CMK (cell line): ENCODE data around the gene GPAT3.
"Not testable (repeated sequence)": the region's sequence is repeated elsewhere in the genome, so short reads cannot be mapped to it uniquely, and the experiment has no call there.

ENCODE experiments used
- DNase-seq: peaks from one replicate; pipeline ENCODE4 v3.0.0-alpha.2; 2010; ENCODE audit warnings: low read depth

The GPAT3 gene

GRCh38 chr4:83552083-83552482 lies 16.2 kb downstream of the GPAT3 start:
- no peak for DNase-seq

DNA sequence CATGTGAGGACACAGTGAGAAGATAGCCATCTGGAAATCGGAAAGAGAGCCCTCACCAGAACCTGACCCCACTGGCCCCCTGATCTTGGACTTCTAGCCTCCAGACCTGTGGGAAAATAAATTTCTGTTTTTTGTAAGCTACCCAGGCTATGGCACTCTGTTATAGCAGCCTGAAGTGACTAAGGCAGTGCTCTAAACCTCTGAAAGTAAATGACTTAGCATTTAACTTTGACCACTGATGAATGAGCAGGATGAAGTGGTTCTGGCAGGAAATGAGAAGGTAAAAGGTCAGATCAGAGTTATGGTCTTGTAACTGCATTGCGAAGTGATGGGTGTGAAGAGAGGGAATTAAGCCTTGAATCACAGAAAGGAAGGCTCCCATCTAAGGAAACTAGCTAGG lies 17.0 kb downstream of the GPAT3 start:
- DNase-seq = no peak

DNA sequence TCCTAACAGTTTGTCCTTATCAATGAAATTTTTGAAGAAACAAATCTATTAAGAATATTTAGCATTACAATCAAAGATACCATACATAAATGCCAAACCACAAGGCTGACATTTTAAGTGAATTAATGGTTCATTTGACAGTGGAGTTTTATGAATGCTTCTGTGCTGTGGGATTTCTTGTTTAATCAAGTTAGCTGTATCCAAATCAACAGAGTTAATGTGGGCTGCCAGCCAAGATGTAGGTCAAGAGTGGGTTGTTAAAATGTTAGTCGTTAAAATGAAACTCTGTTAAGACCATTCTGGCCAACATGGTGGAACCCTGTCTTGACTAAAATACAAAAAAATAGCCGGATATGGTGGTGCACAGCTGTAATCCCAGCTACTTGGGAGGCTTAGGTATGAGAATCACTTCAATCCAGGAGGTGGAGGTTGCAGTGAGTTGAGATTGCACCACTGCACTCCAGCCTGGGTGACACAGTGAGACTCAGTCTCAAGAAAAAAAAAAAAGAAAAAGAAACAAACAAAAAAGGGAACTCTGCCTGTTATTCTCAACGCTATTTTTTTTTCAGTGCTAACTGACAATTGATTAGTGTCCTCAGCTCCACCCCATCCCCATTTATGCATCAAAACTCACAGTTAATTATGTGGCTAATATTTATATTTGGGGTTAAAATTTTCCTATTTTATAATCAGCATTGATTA lies 20.2 kb downstream of the GPAT3 start:
- DNase-seq = no peak

GRCh38 chr4:83556816-83557215 lies 20.9 kb downstream of the GPAT3 start:
- DNase-seq = no peak

DNA sequence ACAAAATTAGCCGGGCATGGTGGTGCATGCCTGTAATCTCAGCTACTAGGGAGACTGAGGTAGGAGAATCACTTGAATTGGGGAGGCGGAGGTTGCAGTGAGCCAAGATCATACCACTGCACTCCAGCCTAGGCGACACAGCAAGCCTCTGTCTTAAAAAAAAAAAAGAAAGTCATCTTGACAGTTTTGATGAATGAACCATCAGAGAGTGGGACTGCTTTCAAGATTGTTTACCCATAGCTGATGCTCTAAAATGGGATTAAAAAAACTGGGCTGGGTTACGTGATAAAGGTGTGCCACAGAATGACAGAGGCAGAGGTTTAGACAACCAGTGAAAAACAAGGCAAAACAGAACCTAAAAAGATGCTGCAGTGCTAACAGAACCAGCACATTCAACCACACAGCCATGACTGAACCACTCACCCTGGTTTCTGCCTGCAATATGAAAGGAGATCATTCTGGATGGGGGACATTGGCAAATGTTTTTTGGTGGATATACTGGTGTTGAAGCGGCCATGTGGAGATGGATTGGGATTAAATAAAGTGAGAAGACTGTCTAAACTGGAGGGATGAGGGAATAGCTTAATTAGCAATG lies 22.2 kb downstream of the GPAT3 start:
- DNase-seq = no peak

GRCh38 chr4:83558680-83559079 lies 22.8 kb downstream of the GPAT3 start:
- DNase-seq = no peak

DNA sequence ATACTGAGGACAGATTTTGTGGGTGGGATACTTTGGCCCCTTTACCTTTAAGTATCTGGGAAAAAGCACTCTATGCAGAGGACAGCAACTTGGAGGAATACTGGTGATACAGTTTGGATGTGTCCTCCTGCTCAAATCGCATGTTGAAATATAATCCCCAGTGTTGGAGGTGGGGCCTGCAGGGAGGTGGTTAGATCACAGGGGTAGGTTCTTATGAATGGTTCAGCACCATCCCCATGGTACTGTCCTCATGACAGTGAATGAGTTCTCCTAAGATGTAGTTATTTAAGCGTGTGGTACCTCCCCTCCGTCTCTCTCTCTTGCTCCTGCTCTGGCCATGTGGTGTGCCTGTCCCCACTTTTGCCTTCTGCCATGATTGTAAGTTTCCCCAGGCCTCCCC lies 24.6 kb downstream of the GPAT3 start:
- DNase-seq = no peak

DNA sequence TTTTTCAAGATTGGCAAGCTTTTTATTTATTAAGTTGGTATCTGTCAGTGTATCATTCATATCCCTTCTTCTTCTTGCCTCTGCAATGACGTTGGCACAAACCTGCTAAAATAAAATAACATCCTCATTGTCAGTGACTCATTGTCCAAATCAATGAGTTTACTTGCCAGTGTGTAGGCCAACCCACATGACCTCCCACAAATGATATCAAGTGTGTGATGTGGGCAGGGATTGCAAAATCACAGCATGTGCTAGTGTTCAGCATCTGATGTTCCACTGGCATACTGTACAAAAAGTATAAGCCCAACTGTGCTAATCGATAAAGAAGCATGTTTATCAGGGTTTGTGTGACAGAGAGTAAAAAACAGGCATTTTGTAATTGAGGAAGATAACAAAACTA lies 25.5 kb downstream of the GPAT3 start:
- DNase-seq = no peak

DNA sequence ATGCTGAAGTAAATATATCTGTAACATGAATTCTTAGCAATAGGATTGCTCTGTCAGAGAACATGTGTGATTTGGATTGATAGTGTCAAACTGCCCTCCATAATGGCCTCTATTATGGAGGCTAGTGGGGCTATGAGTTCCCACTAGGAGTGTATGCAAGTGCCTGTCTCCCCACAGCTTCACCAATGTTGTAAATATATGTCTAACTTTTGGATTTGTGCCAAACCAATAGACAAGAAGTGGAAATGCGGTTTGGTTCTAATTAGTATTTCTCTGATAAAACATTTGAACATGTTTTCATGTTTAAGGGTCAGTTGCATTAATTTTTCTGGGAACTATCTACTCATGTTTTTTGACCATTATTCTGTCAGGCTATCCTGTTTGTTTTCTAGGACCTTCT lies 28.1 kb downstream of the GPAT3 start:
- DNase-seq = no peak

- no peak for DNase-seq
These were observed 32.2 kb downstream of the GPAT3 start for GRCh38 chr4:83568062-83568461.

GRCh38 chr4:83569429-83569828 lies 33.5 kb downstream of the GPAT3 start:
- DNase-seq = no peak

GRCh38 chr4:83569987-83570386 lies 34.1 kb downstream of the GPAT3 start:
- no peak for DNase-seq

- no peak for DNase-seq
These were observed 36.9 kb downstream of the GPAT3 start for GRCh38 chr4:83572848-83573247.

- DNase-seq = no peak
These were observed 38.3 kb downstream of the GPAT3 start for GRCh38 chr4:83574247-83574646.

DNA sequence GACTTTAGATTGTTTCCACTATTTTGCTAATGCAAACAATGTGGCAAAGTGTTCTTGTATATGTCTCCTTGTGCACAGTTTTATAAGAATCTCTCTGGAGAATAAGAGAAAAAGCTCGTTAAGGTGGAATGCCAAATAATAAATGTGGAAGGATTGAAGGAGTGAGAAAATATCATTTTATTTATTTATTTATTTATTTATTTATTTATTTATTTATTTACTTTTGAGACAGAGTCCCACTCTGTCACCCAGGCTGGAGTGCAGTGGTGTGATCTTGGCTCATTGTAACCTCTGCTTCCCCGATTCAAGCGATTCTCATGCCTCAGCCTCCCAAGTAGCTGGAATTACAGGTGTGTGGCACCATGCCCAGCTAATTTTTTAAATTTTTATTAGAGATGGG lies 40.3 kb downstream of the GPAT3 start:
- not testable (repeated sequence) for DNase-seq

DNA sequence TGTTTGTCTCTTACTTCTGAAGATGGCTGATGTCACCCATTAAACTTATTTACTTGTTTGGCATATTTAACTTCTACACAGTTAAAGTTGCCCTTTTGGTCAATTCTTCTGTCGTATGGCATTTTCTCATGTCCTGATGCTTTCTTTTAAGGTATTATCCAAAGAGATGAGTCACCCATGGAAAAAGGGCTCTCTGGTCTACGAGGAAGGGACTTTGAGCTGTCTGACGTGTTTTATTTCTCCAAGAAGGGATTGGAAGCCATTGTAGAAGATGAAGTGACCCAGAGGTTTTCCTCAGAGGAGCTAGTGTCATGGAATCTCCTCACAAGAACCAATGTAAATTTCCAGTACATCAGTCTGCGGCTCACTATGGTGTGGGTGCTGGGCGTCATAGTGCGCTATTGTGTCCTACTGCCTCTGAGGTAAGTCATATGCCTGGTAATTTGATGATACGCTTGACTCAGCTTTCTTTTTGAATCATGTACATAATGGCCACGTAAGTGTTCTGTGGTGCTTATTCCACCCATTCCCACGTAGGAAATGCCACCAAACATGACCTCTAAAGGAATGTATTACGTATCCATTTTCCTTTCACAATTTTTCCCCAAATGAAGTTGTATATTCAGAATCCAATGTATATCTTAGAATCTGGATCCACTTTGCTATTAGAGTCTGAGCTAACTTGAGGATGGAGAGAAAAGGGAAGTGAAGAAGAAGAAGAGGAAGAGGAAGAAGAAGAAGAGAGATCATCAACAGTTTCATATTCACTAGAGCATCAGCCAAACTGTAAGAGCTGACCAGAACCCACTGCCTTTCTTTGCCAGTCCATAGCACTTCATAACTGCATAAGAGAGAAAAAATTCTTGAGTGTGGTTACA lies 45.7 kb downstream of the GPAT3 start:
- no peak for DNase-seq

- no peak for DNase-seq
These were observed 46.4 kb downstream of the GPAT3 start for GRCh38 chr4:83582289-83582785.

DNA sequence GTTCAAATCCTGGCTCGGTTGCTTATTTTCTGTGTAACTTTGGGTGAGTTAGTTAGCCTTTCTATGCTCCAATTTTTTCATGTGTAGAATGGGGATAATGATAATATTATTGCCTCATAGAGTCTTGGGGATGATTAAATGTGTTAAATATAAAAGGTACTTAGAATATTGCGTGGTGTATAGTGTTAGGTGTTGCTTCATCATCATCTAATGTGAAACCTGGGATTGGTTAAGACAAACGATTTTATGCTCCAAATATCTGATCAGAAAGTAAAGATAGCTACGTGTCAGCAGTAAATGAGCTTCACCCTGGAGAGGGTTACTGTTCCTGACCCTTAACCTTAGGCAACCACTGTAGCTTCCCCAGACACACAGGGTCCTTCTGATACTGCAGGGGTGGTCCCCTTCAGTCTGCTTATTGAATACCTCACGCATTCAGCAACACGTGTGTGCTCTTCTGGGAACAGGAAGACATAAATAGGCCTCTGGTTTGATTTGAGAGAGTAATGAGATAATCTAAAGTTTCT lies 50.1 kb downstream of the GPAT3 start:
- no peak for DNase-seq

DNA sequence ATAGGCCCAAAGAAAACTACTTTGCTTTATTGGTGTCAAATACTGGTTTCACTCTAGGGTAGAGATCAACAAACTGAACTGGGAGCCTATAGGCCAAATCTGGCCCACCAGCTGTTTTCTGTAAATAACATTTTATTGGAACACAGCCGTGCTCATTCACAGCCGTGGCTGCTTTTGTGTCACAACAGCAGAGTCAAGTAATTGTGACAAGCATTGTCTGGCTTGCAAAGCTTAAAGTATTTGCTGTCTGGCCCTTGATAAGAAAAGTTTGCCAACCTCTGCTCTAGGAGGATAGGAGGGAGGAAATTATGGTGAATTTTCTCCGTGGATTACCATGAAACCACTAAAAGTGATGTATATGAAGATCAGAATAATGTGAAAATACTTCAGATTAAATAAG lies 53.4 kb downstream of the GPAT3 start:
- peak; percentile 17 for DNase-seq

GRCh38 chr4:83591056-83591455 lies 55.1 kb downstream of the GPAT3 start:
- no peak for DNase-seq

- no peak for DNase-seq
These were observed 55.8 kb downstream of the GPAT3 start for GRCh38 chr4:83591730-83592129.

- peak; percentile 65 for DNase-seq
These were observed 63.3 kb downstream of the GPAT3 start for GRCh38 chr4:83599183-83599582.

- DNase-seq = no peak
These were observed 67.2 kb downstream of the GPAT3 start for GRCh38 chr4:83603129-83603528.
